ENCODE results near the gene EPHA10.
"Not testable (repeated sequence)": the region's sequence is repeated elsewhere in the genome, so short reads cannot be mapped to it uniquely, and the experiment has no call there.

Gene EPHA10

DNA sequence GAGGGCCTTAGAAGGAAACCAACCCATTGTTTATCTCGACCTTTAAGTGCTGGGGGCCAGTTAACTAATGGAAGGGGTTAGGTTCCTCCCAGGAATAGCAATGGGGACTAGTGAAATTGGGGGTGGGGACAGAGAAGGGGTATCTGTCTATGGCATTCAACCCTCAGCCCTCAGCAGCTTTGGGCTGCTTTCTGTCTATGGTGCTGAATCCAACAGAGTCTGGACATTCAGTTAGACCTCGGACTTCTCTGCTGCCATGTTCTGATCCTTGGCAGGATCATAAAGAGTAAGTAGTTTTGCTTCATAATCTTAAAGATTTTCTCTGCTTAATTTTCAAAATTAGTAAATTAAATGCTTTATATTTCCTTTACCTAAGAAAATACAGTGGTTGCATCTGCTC lies 2.6 kb upstream of the EPHA10 start:
- DNase-seq = no peak

DNA sequence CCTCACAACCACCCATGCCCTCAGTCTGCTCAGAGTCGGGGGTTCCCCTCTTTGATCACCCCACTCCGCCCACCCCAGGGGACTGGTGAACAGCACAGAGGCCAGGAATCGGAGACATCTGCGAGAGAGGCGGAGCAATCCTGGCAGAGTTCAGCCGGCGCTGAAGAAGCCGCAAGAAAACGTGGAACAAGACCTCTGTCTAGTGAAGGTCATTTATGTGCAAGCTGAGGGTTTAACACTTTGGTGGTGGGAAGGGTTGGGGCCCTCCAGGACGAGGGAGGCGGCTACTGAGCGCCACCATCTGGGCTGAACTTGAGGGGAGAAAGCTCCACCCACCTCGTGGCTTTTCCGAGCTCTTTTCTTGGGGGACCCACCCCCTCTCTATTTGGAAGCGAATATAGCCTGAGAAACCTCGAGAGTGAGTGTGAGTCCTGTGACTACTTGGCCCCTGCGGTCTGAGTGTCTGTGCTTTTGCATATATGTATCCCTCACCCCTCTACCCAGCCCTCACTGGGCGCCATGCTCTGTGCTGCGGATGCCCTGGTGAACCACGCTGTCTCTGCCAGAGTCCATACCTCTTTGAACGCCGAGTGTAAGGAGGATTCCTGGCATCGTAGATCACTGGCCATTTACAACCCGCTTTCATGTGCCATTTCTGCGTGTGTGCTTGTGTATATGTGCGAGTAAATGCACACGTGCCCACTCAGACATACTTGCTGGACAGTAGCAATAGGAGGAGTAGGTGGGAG lies 1.2 kb upstream of the EPHA10 start:
- no peak for DNase-seq

- DNase-seq = no peak
Observed at GRCh38 chr1:37764414-37764825, 500 bp downstream of the EPHA10 start.

DNA sequence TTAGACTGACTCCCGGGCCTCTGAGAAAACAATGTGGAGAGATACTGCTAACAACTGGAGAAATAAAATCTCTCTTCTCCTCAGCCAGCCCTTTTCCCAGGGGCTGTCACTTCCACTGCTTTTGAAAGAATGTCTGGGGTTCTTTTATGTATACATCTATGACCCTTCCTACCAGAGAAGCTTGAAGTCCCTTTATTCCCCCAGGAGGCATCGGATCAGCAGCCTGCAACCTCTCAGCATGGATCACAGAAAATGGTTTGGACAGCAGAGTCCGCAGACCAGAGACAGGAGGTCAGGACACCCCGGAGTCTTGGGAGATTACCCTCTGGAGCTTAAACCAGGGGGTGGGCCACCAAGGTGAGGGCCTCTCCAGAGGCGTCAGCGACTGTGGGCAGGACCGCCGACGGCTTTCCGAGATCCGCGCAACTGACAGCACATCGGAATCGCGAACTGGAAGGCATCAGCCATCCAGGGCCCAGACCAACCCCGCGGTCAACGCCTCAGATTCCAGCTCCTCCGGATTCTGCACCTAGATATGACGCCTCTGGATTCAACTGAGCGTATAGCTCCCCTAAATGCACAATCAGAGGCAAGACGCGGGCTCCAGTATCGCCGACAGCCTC lies 1.0 kb downstream of the EPHA10 start:
- no peak for DNase-seq

GRCh38 chr1:37762516-37762915 lies 2.4 kb downstream of the EPHA10 start:
- DNase-seq = no peak

GRCh38 chr1:37761416-37762095 lies 3.4 kb downstream of the EPHA10 start:
- DNase-seq = no peak

GRCh38 chr1:37759451-37759850 lies 5.5 kb downstream of the EPHA10 start:
- DNase-seq = no peak

GRCh38 chr1:37755951-37756560 lies 8.9 kb downstream of the EPHA10 start:
- no peak for DNase-seq

- no peak for DNase-seq
Observed at GRCh38 chr1:37755290-37755689, 9.6 kb downstream of the EPHA10 start.

GRCh38 chr1:37753473-37754321 lies 11.2 kb downstream of the EPHA10 start:
- no peak for DNase-seq

GRCh38 chr1:37752583-37753471 lies 12.1 kb downstream of the EPHA10 start:
- DNase-seq = no peak

DNA sequence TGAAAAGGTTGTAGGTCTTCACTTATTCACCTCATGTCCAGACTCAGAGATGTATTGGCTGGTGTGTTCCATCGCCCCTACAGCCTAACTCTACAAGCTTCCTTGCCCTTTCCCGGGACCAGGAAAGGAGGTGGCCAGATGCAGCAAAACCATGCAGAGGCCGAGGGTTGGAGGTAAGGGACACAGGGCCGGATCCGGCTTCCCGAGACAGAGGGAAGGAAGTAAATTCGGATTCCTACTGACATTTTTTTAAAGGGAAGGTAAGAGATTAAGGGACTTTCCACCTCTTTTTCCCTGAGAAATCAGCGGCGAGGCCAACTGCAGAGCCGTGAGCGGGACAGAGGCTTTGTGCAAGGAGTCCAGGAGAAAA lies 12.7 kb downstream of the EPHA10 start:
- no peak for DNase-seq

DNA sequence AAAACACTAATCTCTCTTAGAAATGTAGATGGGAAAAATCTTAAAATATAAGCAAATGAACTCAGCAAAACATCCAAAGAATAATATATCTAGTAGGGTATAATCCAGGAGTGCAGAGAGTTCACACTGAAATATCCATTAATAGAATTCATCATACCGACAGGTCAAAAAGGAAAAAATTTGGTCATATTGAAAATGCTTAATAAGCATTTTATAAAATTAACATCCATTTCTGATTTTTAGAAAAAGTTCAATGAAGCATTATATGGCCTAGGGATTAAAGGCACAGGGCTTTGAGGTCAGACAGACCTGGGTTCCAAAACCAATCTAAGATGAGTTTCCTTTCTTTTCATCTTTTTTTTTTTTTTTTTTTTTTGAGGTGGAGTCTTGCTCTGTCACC lies 16.4 kb downstream of the EPHA10 start:
- no peak for DNase-seq

- DNase-seq = no peak
Observed at GRCh38 chr1:37746806-37747205, 18.1 kb downstream of the EPHA10 start.

DNA sequence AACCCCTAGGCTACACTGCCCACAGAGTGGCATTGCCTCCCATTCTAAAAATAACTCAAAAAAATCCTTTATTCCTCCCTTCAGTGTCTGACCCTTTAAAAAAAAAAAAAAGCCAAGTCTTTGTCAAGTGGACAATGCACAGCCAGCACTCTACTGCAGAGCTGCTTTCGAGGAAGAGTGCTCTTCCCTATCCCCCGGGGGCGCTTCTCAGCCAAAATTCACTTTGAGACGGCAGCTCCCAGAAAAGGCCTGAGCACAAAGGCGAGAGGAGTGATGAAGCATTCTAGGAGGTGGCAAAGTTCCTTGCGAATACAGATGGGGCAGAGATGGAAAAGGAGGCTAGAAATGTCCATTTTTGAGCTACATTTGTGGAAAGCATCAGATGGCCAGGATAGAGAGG lies 23.3 kb downstream of the EPHA10 start:
- DNase-seq = no peak

DNA sequence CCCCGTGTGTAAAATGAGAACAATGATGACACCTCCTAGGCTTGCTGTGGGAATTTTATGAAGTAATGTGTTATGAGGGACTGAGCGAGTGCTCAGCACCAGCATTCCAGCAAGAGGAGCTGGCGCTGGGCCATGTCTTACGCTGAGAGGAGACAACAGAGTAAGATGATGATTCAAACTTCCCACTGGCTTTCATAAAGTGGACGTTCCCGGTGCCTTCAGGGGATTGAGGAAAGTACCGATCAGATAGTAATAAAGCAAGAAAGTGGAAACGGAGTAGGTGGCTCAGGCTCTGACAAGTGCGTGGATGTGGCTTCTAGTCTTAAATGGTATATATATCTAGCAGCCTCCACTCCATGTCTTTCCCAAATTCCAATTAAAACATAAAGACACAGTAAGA lies 23.8 kb downstream of the EPHA10 start:
- no peak for DNase-seq

DNA sequence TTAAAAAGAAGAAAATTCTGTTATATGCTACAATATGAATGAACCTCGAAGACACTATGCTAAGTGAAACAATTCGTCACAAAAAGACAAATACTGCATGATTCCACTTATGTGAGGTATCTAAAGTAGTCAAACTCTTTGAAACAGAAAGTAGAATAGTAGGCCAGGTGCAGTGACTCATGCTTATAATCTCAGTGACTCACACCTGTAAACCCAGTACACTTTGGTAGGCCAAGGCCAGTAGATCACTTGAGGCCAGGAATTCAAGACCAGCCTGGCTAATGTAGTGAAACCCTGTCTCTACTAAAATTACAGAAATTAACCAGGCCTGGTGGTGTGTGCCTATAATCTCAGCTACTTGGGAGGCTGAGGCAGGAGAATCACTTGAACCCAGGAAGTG lies 25.7 kb downstream of the EPHA10 start:
- DNase-seq = no peak

GRCh38 chr1:37738619-37739018 lies 26.3 kb downstream of the EPHA10 start:
- DNase-seq = not testable (repeated sequence)

DNA sequence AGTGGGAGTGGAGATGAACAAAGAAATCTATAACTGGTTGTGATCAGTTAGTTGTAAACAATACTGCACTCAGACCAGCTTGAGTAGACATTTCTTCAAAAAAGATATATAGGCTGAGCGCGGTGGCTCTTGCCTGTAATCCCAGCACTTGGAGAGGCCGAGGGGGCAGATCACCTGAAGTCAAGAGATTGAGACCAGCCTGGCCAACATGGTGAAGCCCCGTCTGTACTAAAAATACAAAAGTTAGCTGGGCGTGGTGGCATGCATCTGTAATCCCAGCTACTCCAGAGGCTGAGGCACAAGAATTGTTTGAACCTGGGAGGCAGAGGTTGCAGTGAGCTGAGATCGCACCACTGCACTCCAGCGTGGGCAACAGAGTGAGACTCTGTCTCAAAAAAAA lies 26.9 kb downstream of the EPHA10 start:
- not testable (repeated sequence) for DNase-seq

DNA sequence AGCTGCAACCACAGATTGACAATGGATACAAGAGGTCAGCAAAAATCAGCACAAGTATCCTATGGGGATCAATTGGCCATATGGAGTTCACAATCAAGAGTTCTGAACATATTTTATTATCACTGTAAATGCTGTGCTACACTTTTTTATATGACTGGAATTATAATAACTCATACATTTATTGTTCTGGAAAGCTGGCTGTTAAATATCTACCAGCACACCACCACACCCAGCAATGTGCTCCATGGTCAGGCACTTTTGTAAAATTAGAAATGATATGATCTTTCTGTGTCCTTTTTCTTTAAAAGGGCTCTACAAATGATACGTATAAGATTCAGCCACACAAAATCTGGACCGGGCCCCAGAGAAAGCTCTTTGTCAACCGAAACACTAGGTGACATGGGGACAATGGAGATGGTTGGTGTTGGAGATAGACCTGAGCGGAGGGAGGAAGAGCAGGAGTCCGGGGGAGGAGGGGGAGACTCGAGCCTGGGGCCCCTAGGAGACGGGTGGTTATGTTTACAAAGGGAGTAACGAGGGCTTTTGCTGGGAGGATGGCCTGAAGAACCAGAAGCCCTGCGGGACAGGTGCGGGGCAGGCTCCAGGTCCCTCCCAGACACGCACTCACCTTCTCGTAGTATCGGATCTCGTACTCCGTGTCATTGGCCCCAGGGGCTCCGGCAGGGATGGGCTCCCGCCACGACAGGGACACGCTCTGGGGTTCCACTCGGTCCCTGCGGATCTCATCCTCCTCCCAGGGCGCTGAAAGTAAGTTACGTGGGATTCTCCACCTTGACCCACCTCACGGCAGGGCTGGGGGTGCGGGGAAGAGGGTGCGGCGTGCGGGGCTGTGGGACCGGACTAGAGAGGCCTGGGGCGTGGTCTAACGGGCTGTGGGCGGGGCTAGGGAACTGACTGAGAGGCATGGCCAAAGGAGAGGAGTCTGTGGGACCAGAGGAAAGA lies 30.0 kb downstream of the EPHA10 start:
- no peak for DNase-seq

Data from T1000 (cell line).